Amygdala (tissue), 56 donors: ENCODE results near the gene AKR1C4.
"Not testable (repeated sequence)": the region's sequence is repeated elsewhere in the genome, so short reads cannot be mapped to it uniquely, and the experiment has no call there.

Experiments used
- DNase-seq, 56 donors: peaks; one replicate each; lab custom pipeline; 2025; lab: John Stamatoyannopoulos, UW

The AKR1C4 gene

GRCh38 chr10:5196702-5197113 lies at the start of gene AKR1C4:
AKR1C4 (plus strand) TSS chr10:5196837; CDS start chr10:5196868, 31 bp downstream.
- DNase-seq, result no peak

- DNase-seq, result no peak
Measured at GRCh38 chr10:5146920-5147254, 49.8 kb upstream of the AKR1C4 start.

- DNase-seq, result no peak
Measured at GRCh38 chr10:5147255-5147980, 49.2 kb upstream of the AKR1C4 start.

GRCh38 chr10:5147981-5148677 lies 48.5 kb upstream of the AKR1C4 start:
- no peak for DNase-seq

GRCh38 chr10:5148678-5149032 lies 48.0 kb upstream of the AKR1C4 start:
- DNase-seq, result no peak

- no peak for DNase-seq
Measured at GRCh38 chr10:5151076-5151475, 45.6 kb upstream of the AKR1C4 start.

- DNase-seq, result no peak
Measured at GRCh38 chr10:5155951-5156350, 40.7 kb upstream of the AKR1C4 start.

- no peak for DNase-seq
Measured at GRCh38 chr10:5157501-5157900, 39.1 kb upstream of the AKR1C4 start.

- no peak for DNase-seq
Measured at GRCh38 chr10:5159126-5159525, 37.5 kb upstream of the AKR1C4 start.

- DNase-seq, result no peak
Measured at GRCh38 chr10:5163487-5163886, 33.1 kb upstream of the AKR1C4 start.

- DNase-seq, result no peak
Measured at GRCh38 chr10:5165738-5166137, 30.9 kb upstream of the AKR1C4 start.

GRCh38 chr10:5168897-5169420 lies 27.7 kb upstream of the AKR1C4 start:
- no peak for DNase-seq

- not testable (repeated sequence) for DNase-seq
Measured at GRCh38 chr10:5175581-5175980, 21.1 kb upstream of the AKR1C4 start.

GRCh38 chr10:5180503-5180902 lies 16.1 kb upstream of the AKR1C4 start:
- not testable (repeated sequence) for DNase-seq

- no peak for DNase-seq
Measured at GRCh38 chr10:5183923-5184322, 12.7 kb upstream of the AKR1C4 start.

GRCh38 chr10:5184987-5185775 lies 11.5 kb upstream of the AKR1C4 start, which contains the start of gene AKR1C8:
AKR1C8 (minus strand) TSS chr10:5185150; CDS start chr10:5185104, 46 bp downstream.
- peak in 2 of 56 donors; percentile 3 to 4 for DNase-seq

- DNase-seq, result no peak
Measured at GRCh38 chr10:5187867-5188266, 8.8 kb upstream of the AKR1C4 start.

- DNase-seq, result no peak
Measured at GRCh38 chr10:5188358-5188757, 8.3 kb upstream of the AKR1C4 start.

- no peak for DNase-seq
Measured at GRCh38 chr10:5194431-5194830, 2.2 kb upstream of the AKR1C4 start.

GRCh38 chr10:5195727-5196374 lies 786 bp upstream of the AKR1C4 start:
- DNase-seq, result no peak

- no peak for DNase-seq
Measured at GRCh38 chr10:5198386-5198785, 1.7 kb downstream of the AKR1C4 start.
